Measurements from ENCODE around the gene ALKBH6. TPM values are rescaled to one million over a fixed set of nuclear protein-coding genes. Genes with fewer than 3 reads are reported as not detected.

ALKBH6 gene
- total and polyA plus RNA-seq, 9 of the 15 experiments (the other 6 are each of a cell fraction or from before 2014, with no cell fraction given): 0.67 to 62.0 (median 34.5) TPM

- no peak for TF ChIP-seq TSHZ1 (CRISPR knock-in tag; IDR thresholded peaks at IDR 0.05)
- TF ChIP-seq ZNF165 (CRISPR knock-in tag; IDR thresholded peaks at IDR 0.05; ENCODE audit: borderline replicate concordance): no peak
- no peak for TF ChIP-seq ETS2 (tag; IDR thresholded peaks at IDR 0.05; ENCODE audit: borderline replicate concordance, poor library complexity, severe bottlenecking)
- TF ChIP-seq CREB1 (IDR thresholded peaks at IDR 0.05): peak; percentile 68
- peak; percentile 81 for TF ChIP-seq CREB1 (CRISPR knock-in tag; IDR thresholded peaks at IDR 0.05)
- no peak for TF ChIP-seq NR2C1 (IDR thresholded peaks at IDR 0.05)
- no peak for TF ChIP-seq NR2C1 (tag; IDR thresholded peaks at IDR 0.05)
- TF ChIP-seq USF2 (CRISPR knock-in tag; IDR thresholded peaks at IDR 0.05): no peak
- no peak for TF ChIP-seq SNRNP70 (optimal IDR thresholded peaks at IDR 0.05; ENCODE audit: low read depth, low read length)
- no peak for TF ChIP-seq NFIX (CRISPR knock-in tag; IDR thresholded peaks at IDR 0.05; ENCODE audit: low read depth)
- no peak for TF ChIP-seq PTBP1 (IDR thresholded peaks at IDR 0.05; ENCODE audit: low read depth, low read length)
- TF ChIP-seq ZNF311 (CRISPR knock-in tag; IDR thresholded peaks at IDR 0.05): no peak
- TF ChIP-seq SIX5 (IDR thresholded peaks at IDR 0.05; ENCODE audit: borderline replicate concordance in 1 of 2, insufficient read depth in 1 of 2, low read depth in 1 of 2, low read length in 2 of 2): no peak
- no peak for TF ChIP-seq RBM34 (IDR thresholded peaks at IDR 0.05; ENCODE audit: borderline replicate concordance, insufficient read depth, low read length)
- TF ChIP-seq ZNF282 (CRISPR knock-in tag; IDR thresholded peaks at IDR 0.05): no peak
- TF ChIP-seq MNT (conservative IDR thresholded peaks at IDR 0.05): peak; percentile 64 to 79
- TF ChIP-seq NR0B1 (IDR thresholded peaks at IDR 0.05; ENCODE audit: partially characterized antibody): no peak
- no peak for TF ChIP-seq USF1 (CRISPR knock-in tag; IDR thresholded peaks at IDR 0.05)
These were observed at the start of gene ALKBH6 (continued) for GRCh38 chr19:36014012-36014924.

Measured in K562 (cell line).